ENCODE data around the gene DNTT.

- TF ChIP-seq EZH2 (IDR thresholded peaks at IDR 0.05; ENCODE audit: insufficient read depth, poor library complexity, severe bottlenecking) (no peak), EZH2phosphoT487 (IDR thresholded peaks at IDR 0.05; ENCODE audit: insufficient read depth, low read depth) (no peak)
Observed at GRCh38 chr10:96279191-96279641, 25.0 kb upstream of the DNTT start.

Data from GM23248 (cell line).